ENCODE measurements around the gene CNBD2.

GRCh38 chr20:36064658-36065426 lies 96.5 kb downstream of the CNBD2 start:
- TF ChIP-seq MAX (CRISPR knock-in tag; IDR thresholded peaks at IDR 0.05) (no peak), CTCF (IDR thresholded peaks at IDR 0.05) (no peak), USF1 (CRISPR knock-in tag; IDR thresholded peaks at IDR 0.05) (no peak), NR2C2 (CRISPR knock-in tag; IDR thresholded peaks at IDR 0.05) (no peak)

All from WTC11 (cell line).